GM21515 (cell line): ENCODE results near the gene HECTD2.
"Not testable (repeated sequence)": the region's sequence is repeated elsewhere in the genome, so short reads cannot be mapped to it uniquely, and the experiment has no call there.

Experiments
- ATAC-seq: cut with Tn5 transposase; IDR thresholded peaks from one replicate; pipeline ENCODE4 v1.9.1; 2021; ENCODE audit not compliant: unreplicated experiment

The HECTD2 gene

GRCh38 chr10:91409869-91410637 is at the start of gene HECTD2:
Gene HECTD2, plus strand, starts transcription at chr10:91410344. Its CDS starts 95 bp downstream, at chr10:91410439.
- peak; percentile 93 for ATAC-seq

- ATAC-seq = no peak
These were observed 49.7 kb upstream of the HECTD2 start for GRCh38 chr10:91360461-91360860.

GRCh38 chr10:91365519-91365918 is 44.6 kb upstream of the HECTD2 start:
- ATAC-seq = not testable (repeated sequence)

- no peak for ATAC-seq
These were observed 43.4 kb upstream of the HECTD2 start for GRCh38 chr10:91366704-91367103.

GRCh38 chr10:91367127-91367531 is 43.0 kb upstream of the HECTD2 start:
- no peak for ATAC-seq

- no peak for ATAC-seq
These were observed 42.6 kb upstream of the HECTD2 start for GRCh38 chr10:91367558-91367957.

- ATAC-seq = not testable (repeated sequence)
These were observed 40.1 kb upstream of the HECTD2 start for GRCh38 chr10:91369978-91370589.

GRCh38 chr10:91374052-91374451 is 36.1 kb upstream of the HECTD2 start:
- no peak for ATAC-seq

GRCh38 chr10:91378061-91378460 is 32.1 kb upstream of the HECTD2 start:
- ATAC-seq = no peak

- ATAC-seq = no peak
These were observed 29.3 kb upstream of the HECTD2 start for GRCh38 chr10:91380873-91381256.

GRCh38 chr10:91381257-91381891 is 28.8 kb upstream of the HECTD2 start:
- no peak for ATAC-seq

GRCh38 chr10:91385306-91386085 is 24.6 kb upstream of the HECTD2 start:
- ATAC-seq = no peak

GRCh38 chr10:91389636-91390512 is 20.3 kb upstream of the HECTD2 start:
- peak; percentile 95 for ATAC-seq

- ATAC-seq = not testable (repeated sequence)
These were observed 19.7 kb upstream of the HECTD2 start for GRCh38 chr10:91390513-91390825.

GRCh38 chr10:91391920-91392319 is 18.2 kb upstream of the HECTD2 start:
- no peak for ATAC-seq

- no peak for ATAC-seq
These were observed 3.8 kb upstream of the HECTD2 start for GRCh38 chr10:91406322-91406721.

- ATAC-seq = peak; percentile 30
These were observed 875 bp upstream of the HECTD2 start for GRCh38 chr10:91409069-91409868.

- ATAC-seq = no peak
These were observed 661 bp downstream of the HECTD2 start for GRCh38 chr10:91410638-91411371.

GRCh38 chr10:91411621-91412020 is 1.5 kb downstream of the HECTD2 start:
- ATAC-seq = no peak
